SHP77 treated with DMSO at 0.1 percent for 48 hours (cell line): ENCODE data around the gene CCDC14.
"Not testable (repeated sequence)": the region's sequence is repeated elsewhere in the genome, so short reads cannot be mapped to it uniquely, and the experiment has no call there.

ENCODE experiments used
- DNase-seq: peaks from one replicate; lab custom pipeline; 2025; lab: John Stamatoyannopoulos, UW

Gene CCDC14

GRCh38 chr3:123964793-123965192 lies 3.8 kb upstream of the CCDC14 start:
- not testable (repeated sequence) for DNase-seq

- no peak for DNase-seq
Measured at GRCh38 chr3:123961508-123961856, 453 bp upstream of the CCDC14 start.

- no peak for DNase-seq
Measured at GRCh38 chr3:123953735-123954134, 7.3 kb downstream of the CCDC14 start.

DNA sequence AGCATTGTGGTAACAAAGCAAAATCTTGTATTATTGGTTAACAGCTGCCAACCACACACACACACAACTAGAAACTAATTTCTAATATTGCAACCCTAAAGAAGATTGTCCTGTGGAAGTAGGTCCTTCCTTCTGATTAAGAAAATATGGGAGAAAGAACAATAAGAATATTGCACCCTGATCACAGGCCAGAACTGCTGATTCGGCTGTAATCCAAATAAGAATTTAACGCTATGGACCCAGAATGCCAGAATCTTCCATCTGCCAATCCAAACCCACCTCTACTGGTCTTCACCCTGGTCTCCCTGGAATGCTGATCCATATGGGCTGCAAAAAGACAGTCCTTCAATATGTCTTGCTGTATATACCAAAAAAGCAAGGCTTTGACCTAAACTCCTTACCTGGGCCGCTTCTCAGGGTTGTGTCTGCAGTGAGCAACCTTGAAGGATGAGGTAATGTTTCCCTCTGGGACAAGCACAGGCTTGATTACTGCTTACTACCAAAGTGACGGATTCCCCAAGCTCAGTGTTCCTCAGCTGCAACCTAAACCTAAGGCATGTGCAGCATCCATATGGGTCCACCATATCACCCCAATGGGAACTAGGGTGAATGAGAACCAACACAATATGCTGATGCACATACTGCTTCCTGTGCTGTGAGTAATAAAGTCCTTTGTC lies 8.0 kb downstream of the CCDC14 start:
- no peak for DNase-seq

- DNase-seq: peak; percentile 26
Measured at GRCh38 chr3:123951522-123952447, 9.2 kb downstream of the CCDC14 start.

DNA sequence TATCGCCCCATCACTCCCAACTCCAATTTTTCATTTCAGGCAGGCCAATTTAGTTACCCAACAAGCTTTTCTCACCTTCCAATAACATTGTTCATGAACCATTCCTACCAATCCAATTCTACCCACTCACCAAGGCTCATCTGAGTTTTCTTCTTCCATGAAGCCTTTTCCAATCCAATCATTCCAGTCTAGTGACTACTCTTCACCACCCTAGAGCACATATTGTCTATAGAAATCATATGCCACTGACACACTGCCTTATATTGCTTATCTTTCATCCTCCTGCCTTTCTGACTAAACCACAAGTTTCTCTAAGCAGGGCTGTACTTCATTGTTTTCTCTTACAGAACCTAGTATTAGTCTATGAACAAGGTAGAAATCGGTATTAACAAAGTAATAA lies 11.4 kb downstream of the CCDC14 start:
- no peak for DNase-seq

GRCh38 chr3:123948449-123948848 lies 12.6 kb downstream of the CCDC14 start:
- no peak for DNase-seq

- no peak for DNase-seq
Measured at GRCh38 chr3:123947482-123947881, 13.5 kb downstream of the CCDC14 start.

DNA sequence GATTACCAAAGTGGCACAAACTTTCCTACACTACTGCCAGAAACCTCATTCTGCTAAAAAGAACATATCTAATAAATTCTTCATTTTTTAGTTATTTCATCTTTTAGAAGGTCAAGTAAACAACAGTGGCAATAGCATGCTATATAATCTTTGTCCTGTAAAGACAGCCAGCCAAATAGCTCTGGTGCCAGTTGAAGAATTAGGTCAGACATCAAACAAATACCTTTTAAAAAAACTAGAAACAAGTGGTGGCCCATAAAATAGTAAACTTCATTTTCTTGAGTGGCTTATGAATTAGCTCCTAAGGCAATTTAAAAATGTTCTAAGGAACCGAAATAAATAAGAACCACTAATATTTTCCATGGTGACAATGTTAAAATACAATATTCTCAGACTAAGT lies 19.5 kb downstream of the CCDC14 start:
- no peak for DNase-seq

GRCh38 chr3:123941121-123941520 lies 19.9 kb downstream of the CCDC14 start:
- DNase-seq: no peak

- no peak for DNase-seq
Measured at GRCh38 chr3:123939706-123940105, 21.3 kb downstream of the CCDC14 start.

DNA sequence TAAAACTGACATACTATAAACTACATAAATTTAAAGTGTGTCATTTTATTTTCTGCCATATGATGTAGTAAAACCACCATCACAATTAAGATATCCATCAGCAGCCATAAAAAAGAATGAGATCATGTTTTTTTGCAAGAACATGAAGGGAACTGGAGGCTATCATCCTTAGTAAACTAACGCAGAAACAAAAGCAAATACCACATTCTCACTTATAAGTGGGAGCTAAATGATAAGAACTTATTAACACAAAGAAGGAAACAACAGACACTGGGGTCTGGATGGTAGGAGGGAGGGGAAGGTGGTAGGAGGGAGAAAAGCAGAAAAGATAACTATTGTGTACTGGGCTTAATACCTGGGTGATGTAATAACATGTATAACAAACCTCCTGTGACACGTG lies 24.6 kb downstream of the CCDC14 start:
- DNase-seq: no peak

DNA sequence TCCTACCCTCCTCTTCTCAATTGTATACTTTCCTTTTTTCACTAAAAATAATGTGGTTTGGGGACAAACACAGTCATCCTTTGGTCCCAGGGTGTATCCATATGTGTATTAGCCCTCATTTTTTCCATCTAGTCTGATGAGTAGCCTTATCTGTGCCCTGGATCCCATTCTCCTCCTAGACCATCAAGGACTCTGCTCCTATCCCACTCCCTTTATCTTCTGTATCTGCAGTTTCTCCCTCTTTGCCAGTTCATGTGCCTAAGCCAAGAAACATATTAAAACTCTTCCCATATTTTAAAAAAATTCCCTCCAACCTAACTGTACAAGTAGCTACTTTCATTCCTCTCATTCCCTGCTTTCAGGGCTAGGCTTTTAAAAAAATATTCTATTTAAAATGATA lies 25.2 kb downstream of the CCDC14 start:
- no peak for DNase-seq

- DNase-seq: no peak
Measured at GRCh38 chr3:123934250-123934649, 26.8 kb downstream of the CCDC14 start.

GRCh38 chr3:123930445-123930844 lies 30.6 kb downstream of the CCDC14 start:
- no peak for DNase-seq

GRCh38 chr3:123929325-123929724 lies 31.7 kb downstream of the CCDC14 start:
- no peak for DNase-seq

- no peak for DNase-seq
Measured at GRCh38 chr3:123926396-123926795, 34.6 kb downstream of the CCDC14 start.

GRCh38 chr3:123920868-123921267 lies 40.2 kb downstream of the CCDC14 start:
- DNase-seq: no peak

DNA sequence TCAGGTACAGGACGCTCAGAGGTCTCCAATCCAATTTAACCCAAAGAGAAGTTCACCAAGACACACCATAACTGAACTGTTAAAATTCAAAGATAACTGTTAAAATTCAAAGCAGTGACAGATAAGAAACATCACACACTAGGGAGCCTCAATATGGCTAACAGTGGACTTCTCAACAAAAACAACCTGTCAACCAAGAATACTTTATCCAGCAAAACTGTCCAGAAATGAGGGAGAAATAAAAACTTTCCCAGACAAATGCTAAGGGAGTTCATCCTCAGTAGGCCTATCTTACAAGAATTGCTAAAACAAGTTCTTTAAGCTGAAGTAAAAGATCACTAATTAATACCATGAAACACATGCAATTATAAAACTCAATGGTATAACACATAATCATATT lies 40.6 kb downstream of the CCDC14 start:
- no peak for DNase-seq

- no peak for DNase-seq
Measured at GRCh38 chr3:123919353-123919752, 41.7 kb downstream of the CCDC14 start.

GRCh38 chr3:123914829-123915228 lies 46.2 kb downstream of the CCDC14 start:
- DNase-seq: no peak

DNA sequence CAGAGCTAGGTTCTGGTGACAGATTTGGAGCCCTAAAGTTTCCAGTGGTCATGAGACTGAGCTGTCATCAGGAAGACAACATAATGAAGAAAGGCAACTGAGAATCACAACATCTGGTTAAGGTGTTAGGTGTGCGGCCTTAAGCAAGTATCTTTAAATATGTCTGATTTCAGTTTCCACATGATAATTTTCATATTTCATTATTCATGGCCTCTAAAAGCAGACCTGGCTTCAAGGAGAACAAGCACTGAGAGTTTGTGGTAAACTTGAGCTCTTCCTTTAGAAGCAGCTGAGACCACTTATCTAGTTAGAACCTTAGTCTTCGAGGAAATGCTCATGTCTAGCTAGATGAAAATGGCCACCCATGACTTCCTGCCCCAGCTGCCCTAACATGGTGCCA lies 51.2 kb downstream of the CCDC14 start:
- no peak for DNase-seq

DNA sequence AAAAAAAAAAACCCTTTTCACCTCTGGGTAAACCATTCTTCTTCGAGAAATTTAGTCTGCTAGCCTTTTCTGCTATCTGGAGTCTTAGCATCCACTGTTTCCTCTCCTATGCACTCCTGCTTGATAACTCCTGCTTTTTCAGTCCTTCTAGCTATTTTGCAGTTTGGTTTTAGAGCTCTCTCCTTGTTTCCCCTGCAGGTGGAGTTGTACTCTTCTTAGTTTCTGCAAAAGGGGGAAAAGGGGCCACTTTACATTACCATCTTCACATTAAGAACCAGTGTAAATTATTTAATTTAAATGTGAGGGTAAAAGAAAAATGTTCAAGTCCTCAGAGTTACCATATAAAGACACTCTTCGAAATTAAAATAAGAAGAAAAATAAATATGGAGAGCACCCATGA lies 53.3 kb downstream of the CCDC14 start:
- DNase-seq: no peak
